ENCODE measurements around the gene LRRC46.

The LRRC46 gene

DNA sequence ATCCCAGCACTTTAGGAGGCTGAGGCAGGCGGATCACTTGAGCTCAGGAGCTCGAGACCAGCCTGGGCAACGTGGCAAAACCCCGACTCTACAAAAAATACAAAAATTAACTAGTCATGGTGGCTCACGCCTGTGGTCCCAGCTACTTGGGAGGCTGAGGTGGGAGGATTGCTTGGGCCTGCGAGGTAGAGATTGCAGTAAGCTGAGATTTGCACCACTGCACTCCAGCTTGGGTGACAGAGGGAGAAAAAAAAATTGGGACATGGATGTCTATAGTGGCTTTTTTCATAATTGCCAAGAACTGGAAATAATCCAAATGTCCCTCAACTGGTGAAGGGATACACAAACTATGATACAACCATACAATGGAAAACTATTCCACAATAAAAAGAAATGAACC, 38.5 kb upstream of the LRRC46 start:
- no peak overlapping the region for H3K4me3 ChIP-seq (ENCODE audit: low read depth, low read length)
- no peak for DNase-seq
- no peaks in the 10 kb centered on the region for H3K9me3 ChIP-seq
- TF ChIP-seq CTCF (IDR thresholded peaks at IDR 0.05; ENCODE audit: low read depth, low read length): no peak
- no peaks in the 10 kb centered on the region for H3K4me1 ChIP-seq
- peaks cover 2% of the 10 kb centered on the region; the same call in 1 of the 2 replicates for H3K27me3 ChIP-seq
- H3K36me3 ChIP-seq: no peaks in the 10 kb centered on the region

DNA sequence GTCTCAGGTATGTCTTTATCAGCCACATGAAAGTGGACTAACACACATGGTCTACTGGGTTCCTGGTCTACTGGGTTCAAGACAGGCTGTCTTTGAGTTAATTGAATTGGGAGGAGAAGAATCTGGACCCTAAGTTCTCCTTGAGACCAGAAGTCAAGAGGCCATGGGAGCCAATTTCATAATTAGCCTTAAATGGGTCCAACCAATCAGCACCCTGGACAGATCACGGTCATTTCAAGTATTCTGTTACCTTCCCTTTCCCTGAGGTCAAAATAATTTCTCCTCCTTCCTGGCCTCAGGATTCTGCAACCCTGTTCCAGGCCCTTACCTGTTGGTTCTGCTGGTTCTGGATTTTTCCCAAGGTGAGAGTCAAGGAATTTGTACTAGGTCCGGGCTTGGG, 33.7 kb upstream of the LRRC46 start:
- DNase-seq: no peak
- Histone ChIP-seq H3K4me1 (no peaks in the 10 kb centered on the region), H3K27me3 (0 out of 2 replicates have a peak, but pooled peaks cover 2% of the 10 kb centered on the region), H3K9me3 (no peaks in the 10 kb centered on the region), H3K4me3 (ENCODE audit: low read depth, low read length) (no peak overlapping the region), H3K36me3 (no peaks in the 10 kb centered on the region)
- TF ChIP-seq CTCF (IDR thresholded peaks at IDR 0.05; ENCODE audit: low read depth, low read length): no peak

DNA sequence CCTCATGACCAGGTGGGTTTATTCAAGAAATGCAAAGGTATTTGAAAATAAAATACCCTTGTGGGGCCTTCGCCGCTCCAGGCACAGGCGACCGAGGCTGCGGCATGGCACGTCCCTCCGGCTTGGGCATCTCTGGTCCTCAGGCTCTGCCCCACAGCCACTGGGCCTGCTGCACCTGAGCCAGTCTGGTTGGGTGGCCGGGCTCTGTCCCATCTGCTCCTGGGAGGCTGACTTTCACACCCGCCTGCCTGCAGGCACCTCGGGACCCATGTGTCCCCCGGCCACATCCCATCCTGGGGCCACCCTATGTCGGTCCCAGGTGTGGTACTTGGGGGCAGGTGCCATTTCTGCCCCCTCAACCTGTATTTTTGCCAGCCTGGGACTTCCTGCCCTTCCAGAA, 30.8 kb upstream of the LRRC46 start:
- Histone ChIP-seq H3K4me3 (ENCODE audit: low read depth, low read length) (no peak overlapping the region), H3K9me3 (no peaks in the 10 kb centered on the region), H3K4me1 (no peaks in the 10 kb centered on the region), H3K27me3 (0 out of 2 replicates have a peak, but pooled peaks cover 3% of the 10 kb centered on the region), H3K36me3 (no peaks in the 10 kb centered on the region)
- TF ChIP-seq CTCF (IDR thresholded peaks at IDR 0.05; ENCODE audit: low read depth, low read length): no peak
- DNase-seq: no peak

GRCh38 chr17:47801176-47801765, 30.2 kb upstream of the LRRC46 start:
- TF ChIP-seq CTCF (IDR thresholded peaks at IDR 0.05; ENCODE audit: low read depth, low read length): no peak
- Histone ChIP-seq H3K9me3 (no peaks in the 10 kb centered on the region), H3K4me3 (ENCODE audit: low read depth, low read length) (no peak overlapping the region), H3K27me3 (0 out of 2 replicates have a peak, but pooled peaks cover 3% of the 10 kb centered on the region), H3K36me3 (no peaks in the 10 kb centered on the region), H3K4me1 (no peaks in the 10 kb centered on the region)
- DNase-seq: no peak

- Histone ChIP-seq H3K27me3 (0 out of 2 replicates have a peak, but pooled peaks cover 3% of the 10 kb centered on the region), H3K9me3 (no peaks in the 10 kb centered on the region), H3K36me3 (no peaks in the 10 kb centered on the region), H3K4me3 (ENCODE audit: low read depth, low read length) (no peak overlapping the region), H3K4me1 (no peaks in the 10 kb centered on the region)
- DNase-seq: no peak
- no peak for TF ChIP-seq CTCF (IDR thresholded peaks at IDR 0.05; ENCODE audit: low read depth, low read length)
These were observed 29.6 kb upstream of the LRRC46 start for GRCh38 chr17:47801906-47802305.

DNA sequence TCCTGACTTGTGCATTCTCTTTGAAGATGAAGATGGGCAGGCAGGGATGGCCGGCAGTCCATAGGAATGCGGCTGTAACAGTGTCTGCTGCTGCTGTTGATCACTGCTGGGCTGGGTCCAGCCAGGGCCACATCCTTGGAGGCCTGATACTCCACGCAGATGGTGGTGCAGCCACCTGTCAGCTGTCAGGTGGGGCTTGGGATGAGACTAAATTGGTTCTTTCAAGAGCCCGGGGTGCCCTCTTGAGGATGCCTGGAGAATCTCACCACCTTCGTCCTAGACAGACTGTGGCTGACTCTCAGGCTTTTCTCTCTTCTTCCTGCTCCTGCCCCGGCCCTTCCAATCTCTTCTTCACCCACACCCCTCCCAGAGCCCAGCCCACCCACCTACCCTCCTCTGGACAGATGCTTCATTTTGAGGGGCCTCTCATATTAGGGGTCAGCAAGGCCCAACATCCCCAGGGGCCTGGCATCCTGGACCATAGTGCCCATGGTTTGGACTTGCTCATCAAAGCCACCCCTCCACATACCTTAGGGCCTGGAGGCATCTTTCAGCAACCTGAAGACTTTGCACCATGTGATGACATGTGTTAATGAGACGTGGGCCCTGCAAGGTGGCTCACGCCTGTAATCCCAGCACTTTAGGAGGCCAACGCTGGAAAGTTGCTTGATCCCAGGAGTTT, 29.0 kb upstream of the LRRC46 start:
- H3K4me1 ChIP-seq: no peaks in the 10 kb centered on the region
- peak; percentile 76 for TF ChIP-seq CTCF (IDR thresholded peaks at IDR 0.05; ENCODE audit: low read depth, low read length)
- H3K9me3 ChIP-seq: no peaks in the 10 kb centered on the region
- no peaks in the 10 kb centered on the region for H3K36me3 ChIP-seq
- H3K27me3 ChIP-seq: 0 out of 2 replicates have a peak, but pooled peaks cover 3% of the 10 kb centered on the region
- no peak overlapping the region for H3K4me3 ChIP-seq (ENCODE audit: low read depth, low read length)
- peak; percentile 72 for DNase-seq
